Heart left ventricle (tissue), 16 donors: Measurements from ENCODE around the gene SYN1. TPM values are rescaled to one million over a fixed set of nuclear protein-coding genes. Genes with fewer than 3 reads are reported as not detected.
A peak's percentile ranks its signal among the peaks of the same experiment; 100 is the strongest.

Experiments
- ATAC-seq, 4 donors: fragments of 200-7000 bp; cut with Tn5 transposase; one replicate each; pipeline ENCODE4 v1.9.1; 2020 to 2022; ENCODE audit warnings: moderate library complexity in 4 of 4, mild to moderate bottlenecking in 3 of 4, moderate number of reproducible peaks in 1 of 4
- DNase-seq, 5 donors: peaks; one replicate each; pipeline ENCODE4 v3.0.0-alpha.2; 2020
- H3K27ac ChIP-seq, 12 donors: fragments of 200-600 bp; sonication (generic) in 4 of 12; one replicate each; pipeline versions ENCODE4 v1.5.0 to v1.8.0; 2016 to 2022; ENCODE audit warnings: mild to moderate bottlenecking in 2 of 12
- H3K27me3 ChIP-seq, 9 donors: fragments of 200-600 bp; sonication (generic) in 2 of 9; one replicate each; pipeline versions ENCODE4 v1.5.1 to v1.8.0; 2016 to 2022; ENCODE audit warnings: mild to moderate bottlenecking in 3 of 9
- H3K36me3 ChIP-seq, 9 donors: fragments of 200-600 bp; sonication (generic) in 2 of 9; one replicate each; pipeline versions ENCODE4 v1.5.0 to v1.8.0; 2018 to 2022; ENCODE audit warnings: mild to moderate bottlenecking in 2 of 9
- H3K4me1 ChIP-seq, 12 donors: fragments of 200-600 bp; sonication (generic) in 4 of 12; one replicate each; pipeline versions ENCODE4 v1.5.0 to v1.8.0; 2016 to 2022; ENCODE audit warnings: mild to moderate bottlenecking in 3 of 12
- H3K4me3 ChIP-seq, 12 donors: fragments of 200-600 bp; sonication (generic) in 4 of 12; one replicate each; pipeline versions ENCODE4 v1.5.0 to v1.8.0; 2017 to 2022; ENCODE audit warnings: mild to moderate bottlenecking in 9 of 12, moderate library complexity in 4 of 12
- H3K9me3 ChIP-seq, 12 donors: fragments of 200-600 bp; sonication (generic) in 4 of 12; one replicate each; pipeline versions ENCODE4 v1.5.0 to v1.8.0; 2016 to 2022; ENCODE audit warnings: mild to moderate bottlenecking in 1 of 12
- POLR2A ChIP-seq, 2 donors: fragments of 450-650 bp; IDR thresholded peaks; one replicate each; pipeline ENCODE4 v1.6.1; 2017; ENCODE audit warnings: antibody characterized with exemption in 2 of 2, mild to moderate bottlenecking in 2 of 2, moderate library complexity in 2 of 2
- WGBS, 4 donors: extraction: QIAGEN DNeasy Blood & Tissue Kit in 2 of 4; methylation state at CpG; one replicate each; pipeline versions ENCODE4 v1.1.5 to v1.1.7; 2013 to 2018; 5-methylcytosine and 5-hydroxymethylcytosine counted together
- intact Hi-C, 10 donors: fragments of 100-400 bp; cut with DNase I; formaldehyde crosslinking; loops; one replicate each; pipeline versions ENCODE4 v1.11.1 to v1.14.2; 2022
- polyA plus RNA-seq, 2 donors: library from polyadenylated mRNA; stranded (reverse); fragments of 200-250 nt; gene quantifications; one replicate each; pipeline ENCODE4 v1.2.3, GENCODE V29; 2013
- total RNA-seq, 9 donors: library from RNA; depleted of rRNA in 2 of 9; stranded (reverse); fragments of >200 nt in 2 of 9; fragmentation: NEBNext Ultra II Directional in 3 of 9; extraction: Animal tissue kit (Norgen Biotek cat#: 25700) in 3 of 9; gene quantifications; one replicate each; pipeline versions ENCODE4 v1.1.0 to v1.2.4, GENCODE V29; 2016 to 2023
- TF ChIP-seq, protein P1 (sequence below), 12 donors: fragments of 200-600 bp; sonication (generic) in 4 of 12; IDR thresholded peaks; one replicate each; pipeline versions ENCODE4 v1.5.0 to v1.8.0; 2018 to 2022; ENCODE audit warnings: antibody characterized with exemption in 12 of 12, mild to moderate bottlenecking in 5 of 12
- donor health status: ischemic (EF 13 %, LVEDD 7.1; RV severe dilation, severe dysfunction).
- donor health status: healthy with polysubstance abuse.
- donor health status: DM: no; HTN: yes; CAD: no.
- donor health status: DM: no; HTN: no; CAD: no.
- donor health status: ischemic (EF 25% LVEDD 6.9; RV normal size, moderate dysfunction).
- donor health status: ischemic (EF 25% LVEDD 5.7; RV mildly dilated, moderate dysfunction).
- donor health status: healthy.
- donor health status: DM: yes; HTN: yes; CAD: no.
- donor health status: ischemic (EF 35%, LVEDD 5.7; RV mildly dilated, moderate dysfunction).
- donor health status: nonischemic (EF 11% LVEDD 7.7; RV severe dilation, severe dysfunction).
- donor health status: DM: yes; HTN: yes; CAD: no.
- donor health status: PGD.
- donor health status: ischemic (EF 29% LVEDD 5.4; RV normal size, mild dysfunction).
- donor health status: nonischemic (EF 23%, LVEDD 6.1; RV moderate dilation, normal function).

SYN1 gene
- total and polyA plus RNA-seq, 11 donors: 7.1 to 20.5 (median 11.3) TPM

DNA sequence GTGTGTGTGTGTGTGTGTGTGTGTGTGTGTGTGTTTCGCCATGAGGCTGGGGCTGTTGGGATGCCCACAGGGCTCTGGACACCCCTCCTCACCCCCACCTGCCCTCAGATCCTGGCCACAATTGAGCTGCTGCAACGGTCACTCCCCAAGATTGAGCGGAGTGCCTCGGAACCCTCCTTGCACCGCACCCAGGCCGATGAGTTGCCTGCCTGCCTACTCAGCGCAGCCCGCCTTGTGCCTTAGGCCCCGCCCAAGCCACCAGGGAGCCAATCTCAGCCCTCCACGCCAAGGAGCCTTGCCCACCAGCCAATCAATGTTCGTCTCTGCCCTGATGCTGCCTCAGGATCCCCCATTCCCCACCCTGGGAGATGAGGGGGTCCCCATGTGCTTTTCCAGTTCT is 48.4 kb downstream of the SYN1 start:
- TF ChIP-seq POLR2A (IDR thresholded peaks at IDR 0.05): no peak
- TF ChIP-seq, protein P1, sequence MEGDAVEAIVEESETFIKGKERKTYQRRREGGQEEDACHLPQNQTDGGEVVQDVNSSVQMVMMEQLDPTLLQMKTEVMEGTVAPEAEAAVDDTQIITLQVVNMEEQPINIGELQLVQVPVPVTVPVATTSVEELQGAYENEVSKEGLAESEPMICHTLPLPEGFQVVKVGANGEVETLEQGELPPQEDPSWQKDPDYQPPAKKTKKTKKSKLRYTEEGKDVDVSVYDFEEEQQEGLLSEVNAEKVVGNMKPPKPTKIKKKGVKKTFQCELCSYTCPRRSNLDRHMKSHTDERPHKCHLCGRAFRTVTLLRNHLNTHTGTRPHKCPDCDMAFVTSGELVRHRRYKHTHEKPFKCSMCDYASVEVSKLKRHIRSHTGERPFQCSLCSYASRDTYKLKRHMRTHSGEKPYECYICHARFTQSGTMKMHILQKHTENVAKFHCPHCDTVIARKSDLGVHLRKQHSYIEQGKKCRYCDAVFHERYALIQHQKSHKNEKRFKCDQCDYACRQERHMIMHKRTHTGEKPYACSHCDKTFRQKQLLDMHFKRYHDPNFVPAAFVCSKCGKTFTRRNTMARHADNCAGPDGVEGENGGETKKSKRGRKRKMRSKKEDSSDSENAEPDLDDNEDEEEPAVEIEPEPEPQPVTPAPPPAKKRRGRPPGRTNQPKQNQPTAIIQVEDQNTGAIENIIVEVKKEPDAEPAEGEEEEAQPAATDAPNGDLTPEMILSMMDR (IDR thresholded peaks at IDR 0.05): no peak
- DNase-seq (no peak), ATAC-seq (no peak)
- H3K27me3 ChIP-seq: peaks cover 0 to 6% (median 0%) of the 10 kb centered on the region in 9 donors
- no peak overlapping the region for H3K27ac ChIP-seq
- no peaks in the 10 kb centered on the region for H3K9me3 ChIP-seq
- H3K4me1 ChIP-seq: peaks cover 0 to 10% (median 0%) of the 10 kb centered on the region in 12 donors
- peaks cover 0 to 55% (median 46%) of the 10 kb centered on the region in 9 donors for H3K36me3 ChIP-seq
- 83 to 95% (median 90%) methylated on average over 3 to 11 of the region's 11 CpGs for WGBS, 4 donors
- H3K4me3 ChIP-seq: no peak overlapping the region
- intact Hi-C loops: no loop called here

- H3K27ac ChIP-seq: no peak overlapping the region
- H3K4me1 ChIP-seq: peaks cover 0 to 10% (median 0%) of the 10 kb centered on the region in 12 donors
- H3K4me3 ChIP-seq: no peak overlapping the region
- DNase-seq (no peak), ATAC-seq (no peak)
- 80 to 90% (median 88%) methylated on average over 8 of the region's 8 CpGs for WGBS, 4 donors
- no peak for TF ChIP-seq POLR2A (IDR thresholded peaks at IDR 0.05)
- TF ChIP-seq, protein P1 (IDR thresholded peaks at IDR 0.05): no peak
- no peaks in the 10 kb centered on the region for H3K9me3 ChIP-seq
- intact Hi-C loops: no loop called here
- peaks cover 0 to 6% (median 0%) of the 10 kb centered on the region in 9 donors for H3K27me3 ChIP-seq
- peaks cover 0 to 59% (median 49%) of the 10 kb centered on the region in 9 donors for H3K36me3 ChIP-seq
These were observed 48.9 kb downstream of the SYN1 start for GRCh38 chrX:47570794-47571193.

DNA sequence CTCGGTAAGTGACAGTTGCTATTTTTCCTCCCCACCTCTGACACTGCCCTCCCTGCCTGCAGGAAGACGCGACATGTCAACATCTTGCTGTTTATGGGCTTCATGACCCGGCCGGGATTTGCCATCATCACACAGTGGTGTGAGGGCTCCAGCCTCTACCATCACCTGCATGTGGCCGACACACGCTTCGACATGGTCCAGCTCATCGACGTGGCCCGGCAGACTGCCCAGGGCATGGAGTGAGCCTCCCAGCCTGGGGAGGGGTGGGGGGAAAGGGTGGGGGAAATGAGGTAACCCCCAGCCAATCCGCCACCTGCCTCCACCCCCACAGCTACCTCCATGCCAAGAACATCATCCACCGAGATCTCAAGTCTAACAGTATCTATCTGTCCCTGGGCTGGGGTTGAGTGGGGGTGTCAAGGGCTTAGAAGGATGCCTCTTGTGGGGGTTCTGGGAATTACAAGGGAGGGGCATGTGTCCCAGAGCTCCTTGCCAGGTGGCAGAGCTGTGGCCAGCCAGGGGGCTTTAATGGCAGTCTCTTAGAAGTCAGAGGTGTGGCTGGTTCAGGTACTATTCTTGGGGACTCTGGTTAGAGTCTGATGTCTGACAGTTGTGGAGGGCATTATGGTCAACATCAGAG is 50.9 kb downstream of the SYN1 start:
- ATAC-seq (no peak), DNase-seq (no peak)
- Histone ChIP-seq H3K27me3 (no peaks in the 10 kb centered on the region), H3K27ac (no peak overlapping the region), H3K4me1 (peaks cover 0 to 5% (median 0%) of the 10 kb centered on the region in 12 donors), H3K9me3 (no peaks in the 10 kb centered on the region), H3K4me3 (no peak overlapping the region), H3K36me3 (peaks cover 0 to 78% (median 62%) of the 10 kb centered on the region in 9 donors)
- 91 to 94% (median 92%) methylated on average over 13 of the region's 13 CpGs for WGBS, 4 donors
- no peak for TF ChIP-seq POLR2A (IDR thresholded peaks at IDR 0.05)
- TF ChIP-seq, protein P1 (IDR thresholded peaks at IDR 0.05): peak in 8 of 12 donors; percentile 13 to 38 (median 30)
- intact Hi-C loops: loop anchor here in 5 of 10 donors (10.0 kb wide), 5 partner anchors 46 to 456 kb away; partner anchors contain the start of genes CFP (in 1 of the 5) and SYN1 (in 1 of the 5)

DNA sequence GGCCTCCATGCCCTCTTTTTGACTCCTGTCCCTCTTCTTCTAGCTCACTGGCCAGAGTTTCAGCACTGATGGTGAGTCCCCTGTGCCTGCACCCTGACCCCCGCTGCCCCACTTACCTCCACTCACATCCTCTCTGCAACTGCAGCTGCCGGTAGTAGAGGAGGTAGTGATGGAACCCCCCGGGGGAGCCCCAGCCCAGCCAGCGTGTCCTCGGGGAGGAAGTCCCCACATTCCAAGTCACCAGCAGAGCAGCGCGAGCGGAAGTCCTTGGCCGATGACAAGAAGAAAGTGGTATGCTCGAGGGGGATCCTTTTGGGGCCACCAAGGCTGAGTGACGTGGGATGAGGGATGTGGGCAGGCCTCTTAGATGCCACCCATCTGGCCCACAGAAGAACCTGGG is 52.8 kb downstream of the SYN1 start:
- H3K4me1 ChIP-seq: peaks cover 0 to 19% (median 7%) of the 10 kb centered on the region in 12 donors
- no peak overlapping the region for H3K27ac ChIP-seq
- DNase-seq: no peak
- TF ChIP-seq, protein P1 (IDR thresholded peaks at IDR 0.05): no peak
- no peak for TF ChIP-seq POLR2A (IDR thresholded peaks at IDR 0.05)
- peaks cover 0 to 86% (median 72%) of the 10 kb centered on the region in 9 donors for H3K36me3 ChIP-seq
- no peak for ATAC-seq
- 73 to 87% (median 78%) methylated on average over 5 to 11 of the region's 11 CpGs for WGBS, 4 donors
- no peaks in the 10 kb centered on the region for H3K9me3 ChIP-seq
- intact Hi-C loops: loop anchor here in 5 of 10 donors (10.0 kb wide), 5 partner anchors 48 to 458 kb away; partner anchors contain the start of genes CFP (in 1 of the 5) and SYN1 (in 1 of the 5)
- H3K27me3 ChIP-seq: no peaks in the 10 kb centered on the region
- H3K4me3 ChIP-seq: no peak overlapping the region
